Activated CD4-positive, alpha-beta T cell treated with anti-CD3 and anti-CD28 coated beads for 4 hours (primary cell): ENCODE data around the gene CSPG4.
"Not testable (repeated sequence)": the region's sequence is repeated elsewhere in the genome, so short reads cannot be mapped to it uniquely, and the experiment has no call there.

Source experiments
- DNase-seq, 2 donors: peaks; one replicate each; pipeline ENCODE4 v3.0.0-alpha.2; 2020

CSPG4 gene

GRCh38 chr15:75703440-75704262 is 9.0 kb downstream of the CSPG4 start:
- DNase-seq, result not testable (repeated sequence)

DNA sequence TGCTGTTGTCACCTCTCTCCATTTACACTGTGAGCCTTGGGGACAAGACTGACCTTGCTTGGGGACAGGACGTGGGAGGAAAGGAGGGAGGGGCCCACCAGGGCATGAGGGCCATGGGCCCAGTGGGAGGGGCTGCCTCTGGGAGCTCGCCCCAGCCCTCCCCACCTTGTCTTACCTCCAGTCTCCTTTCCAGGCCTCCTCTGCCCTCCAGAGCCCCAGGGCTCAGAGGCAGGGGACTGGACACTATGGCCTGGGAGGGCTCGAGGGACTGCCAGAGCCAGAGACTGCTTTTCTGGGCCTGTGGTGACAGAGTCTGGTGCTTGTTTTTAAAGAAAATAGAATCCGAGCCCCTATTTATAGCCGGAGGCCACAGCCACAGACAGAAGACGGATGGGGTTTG is 10.2 kb downstream of the CSPG4 start:
- no peak for DNase-seq

DNA sequence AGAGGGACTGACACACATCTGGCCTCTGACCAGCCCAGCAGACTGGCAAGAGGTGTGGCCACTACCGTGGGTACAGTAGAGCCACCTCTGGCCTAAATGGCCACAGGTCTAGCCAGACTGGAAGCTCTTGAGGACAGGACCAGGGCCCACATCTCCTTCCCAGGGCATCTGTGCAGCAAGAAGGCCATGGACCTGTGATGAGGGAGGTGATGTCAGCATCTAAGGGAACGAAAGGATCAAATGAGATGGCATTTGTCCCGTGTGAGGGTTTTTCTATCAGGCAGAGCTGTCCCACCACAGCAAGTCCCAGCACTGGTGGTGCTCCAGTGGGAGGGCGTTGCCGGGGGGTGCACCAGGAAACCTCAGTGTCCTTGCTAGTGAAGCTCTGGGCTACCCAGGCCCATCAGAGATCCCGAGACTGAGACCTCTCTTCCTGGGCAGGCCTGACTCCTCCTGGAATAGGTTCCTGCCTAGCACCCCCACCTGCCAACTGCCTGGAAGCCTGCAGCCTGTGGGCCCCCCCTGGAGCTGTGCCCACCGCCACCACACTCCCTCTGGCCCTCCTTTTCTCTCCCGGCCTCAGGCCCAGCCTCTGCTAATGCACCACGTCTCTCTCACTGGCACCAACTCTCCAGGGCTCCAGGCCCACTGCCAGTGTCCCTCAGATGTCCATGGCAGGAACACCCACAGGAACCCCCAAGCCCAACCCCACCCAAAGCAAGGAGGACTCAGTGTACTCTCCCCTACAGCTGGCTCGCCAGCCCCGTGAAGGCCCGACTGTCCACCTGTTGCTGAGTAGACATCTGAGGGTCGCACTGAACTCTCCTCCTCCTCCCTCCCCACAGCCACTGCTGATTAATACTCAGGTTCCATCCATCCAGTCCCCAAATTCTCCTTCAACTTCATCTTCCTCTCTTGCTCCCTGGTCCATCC is 11.3 kb downstream of the CSPG4 start:
- not testable (repeated sequence) for DNase-seq

GRCh38 chr15:75699961-75700874 is 12.4 kb downstream of the CSPG4 start:
- DNase-seq, result not testable (repeated sequence)

DNA sequence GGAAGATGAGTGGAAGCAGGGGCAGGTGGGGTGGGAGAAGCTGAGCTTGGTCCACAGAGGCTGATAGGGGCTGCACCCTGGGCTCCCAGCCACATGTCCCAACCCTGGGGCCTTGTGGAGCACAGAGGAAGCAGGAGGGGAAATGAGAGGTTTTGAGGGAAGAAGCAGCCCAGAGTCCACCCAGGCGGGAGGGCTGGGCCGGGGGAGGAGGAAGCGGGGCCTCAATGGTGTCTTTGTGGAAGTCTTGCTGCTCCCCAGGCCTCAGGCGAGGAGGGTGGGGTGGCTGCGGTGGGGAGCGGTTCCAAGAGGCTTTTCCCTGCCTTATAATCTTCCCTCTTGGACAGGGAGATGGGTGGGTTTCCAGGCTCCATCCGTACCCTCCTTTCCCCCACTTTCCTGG is 13.1 kb downstream of the CSPG4 start:
- not testable (repeated sequence) for DNase-seq

DNA sequence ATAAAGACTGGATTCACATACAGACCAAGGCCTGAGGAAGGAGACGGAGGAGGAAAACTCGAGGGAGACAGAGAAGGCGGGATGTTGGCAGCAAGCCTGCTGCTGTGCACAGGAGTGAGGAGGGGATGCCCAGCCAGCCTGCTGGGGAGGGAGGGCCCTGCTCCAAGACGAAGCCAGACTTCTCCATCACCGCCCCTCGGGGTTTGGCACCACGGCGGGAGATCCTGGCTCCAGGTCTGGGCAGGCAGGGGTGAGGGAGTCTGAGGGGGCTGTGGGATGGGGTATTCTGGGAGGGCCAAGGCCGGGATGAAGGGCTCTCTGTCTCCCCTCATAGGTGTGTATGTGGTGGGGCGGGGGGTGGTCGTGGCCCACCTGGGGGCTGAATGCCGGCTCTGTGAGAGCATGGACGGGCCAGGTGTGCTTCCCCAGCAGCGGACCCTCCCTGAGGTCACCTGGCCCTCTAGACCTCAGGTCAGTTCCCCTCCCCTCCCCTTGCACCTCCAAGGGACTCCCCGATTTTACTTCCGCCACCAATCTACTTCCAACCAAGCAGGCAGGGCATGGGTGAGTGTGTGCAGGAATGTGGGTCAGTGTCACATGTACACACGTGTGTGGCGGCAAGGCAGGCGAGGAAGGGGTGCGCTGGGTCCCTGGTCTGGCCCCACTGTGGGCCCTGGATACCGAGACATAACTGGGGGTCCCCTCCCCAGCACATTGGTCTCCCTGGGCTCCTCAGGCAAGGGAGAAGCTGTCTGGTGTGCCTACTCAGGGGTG is 14.5 kb downstream of the CSPG4 start:
- DNase-seq, result not testable (repeated sequence)

DNA sequence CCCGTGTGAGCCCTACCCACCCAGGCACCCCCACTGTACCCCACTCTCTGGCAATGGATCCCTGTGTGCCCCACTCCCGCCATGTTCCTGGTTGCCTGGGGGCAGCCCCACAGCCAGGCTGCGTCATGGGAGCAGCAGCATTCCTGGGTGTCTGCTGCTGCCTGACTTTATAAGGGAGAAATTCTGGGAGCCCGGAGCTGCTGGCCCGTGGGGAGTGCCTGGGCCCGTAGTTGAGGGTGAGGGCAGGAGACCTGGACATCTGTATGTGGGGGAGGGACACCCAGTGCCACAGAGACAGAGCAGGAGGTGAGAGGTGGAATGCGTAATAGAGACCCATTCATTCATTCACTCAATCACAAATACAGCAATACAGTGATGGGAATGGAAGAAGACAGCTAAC is 15.1 kb downstream of the CSPG4 start:
- no peak for DNase-seq

DNA sequence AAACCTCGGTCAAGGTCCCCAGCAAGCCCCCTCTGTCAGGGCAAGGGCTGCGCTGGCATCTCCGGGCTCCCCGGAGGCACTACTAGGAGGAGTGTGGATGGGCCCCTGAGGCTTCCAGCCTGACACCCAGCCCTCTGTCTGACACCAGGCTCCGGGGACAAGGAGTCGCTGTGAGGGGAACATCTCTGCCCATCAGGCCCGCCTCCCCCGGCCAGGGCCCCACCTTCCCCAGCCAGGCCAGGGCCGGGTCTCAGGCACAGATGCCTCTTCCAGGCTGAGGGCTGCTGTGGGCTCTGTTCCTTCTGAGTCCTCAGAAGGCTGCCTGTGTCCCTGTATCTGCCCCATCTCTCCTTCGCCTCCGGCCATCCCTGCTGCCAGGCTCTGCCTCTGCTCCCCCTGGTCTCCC is 15.8 kb downstream of the CSPG4 start:
- no peak for DNase-seq

DNA sequence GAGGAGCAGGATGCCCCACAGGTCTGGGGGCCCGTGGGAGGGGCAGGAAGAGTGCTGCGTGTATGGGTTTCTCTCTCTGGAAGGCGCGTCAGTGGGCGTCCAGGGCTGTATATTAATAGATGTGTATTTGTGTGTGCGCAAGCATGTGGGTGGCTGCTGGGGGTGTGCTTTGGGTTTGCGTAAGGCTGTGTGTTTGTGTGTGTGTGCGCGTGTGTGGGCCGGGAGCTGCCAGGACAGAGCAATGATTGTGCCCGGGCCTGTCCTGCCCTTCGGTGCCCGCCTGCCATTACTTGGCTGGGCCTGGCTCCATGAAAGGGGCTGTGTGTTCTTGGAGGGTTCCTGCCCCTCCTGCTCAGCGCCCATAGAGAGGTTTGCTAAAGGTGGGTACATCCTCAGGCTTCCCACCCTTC is 16.3 kb downstream of the CSPG4 start:
- no peak for DNase-seq

- DNase-seq, result no peak
These were observed 16.9 kb downstream of the CSPG4 start for GRCh38 chr15:75695634-75696310.

GRCh38 chr15:75695220-75695619 is 17.4 kb downstream of the CSPG4 start:
- DNase-seq, result no peak

DNA sequence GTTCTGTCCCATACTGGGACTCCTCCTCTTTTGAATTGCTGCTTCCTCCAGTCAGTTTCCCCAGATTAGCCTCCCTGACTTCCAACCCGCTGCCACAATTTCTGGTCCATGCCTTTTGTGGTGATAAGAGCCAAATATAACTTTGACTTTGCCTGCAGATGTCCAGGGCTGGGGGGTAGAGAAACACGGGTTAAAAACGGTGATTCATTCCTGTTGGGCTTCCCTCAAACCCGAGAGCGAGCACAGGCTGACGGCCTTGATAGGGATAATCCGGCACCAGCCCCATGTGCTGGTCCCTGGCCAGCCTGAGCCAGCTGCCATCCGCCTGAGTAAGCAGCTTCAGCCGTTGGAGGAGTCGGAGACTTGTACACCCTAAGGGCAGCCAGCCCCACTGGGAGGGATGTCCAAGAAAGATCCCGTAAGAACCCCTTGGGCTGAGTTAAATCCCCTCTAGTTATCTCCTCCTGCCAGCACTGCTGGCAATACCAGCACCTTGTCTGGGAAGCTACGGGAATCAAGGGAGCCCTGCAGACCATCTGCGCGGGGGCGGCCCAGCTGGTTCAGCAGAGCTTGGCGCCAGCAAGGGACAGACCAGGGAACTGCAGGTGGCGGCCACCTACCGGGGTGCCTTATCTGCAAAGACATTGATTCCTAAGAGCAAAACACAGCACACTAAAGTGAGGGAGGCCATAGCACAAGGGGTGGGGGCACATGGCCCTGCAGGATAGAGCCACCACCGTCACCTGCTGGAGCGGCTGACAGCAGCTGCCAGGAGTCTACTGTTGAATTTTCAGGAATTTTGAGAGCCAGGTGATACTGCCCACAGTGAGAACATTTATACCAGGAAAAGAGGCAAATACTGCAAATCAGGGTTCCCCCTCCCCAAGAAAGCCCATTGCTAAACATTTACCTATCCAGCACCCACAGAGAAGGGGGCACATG is 18.1 kb downstream of the CSPG4 start:
- DNase-seq, result no peak

GRCh38 chr15:75693501-75694240 is 19.0 kb downstream of the CSPG4 start:
- no peak for DNase-seq

- not testable (repeated sequence) for DNase-seq
These were observed 19.6 kb downstream of the CSPG4 start for GRCh38 chr15:75693028-75693427.

GRCh38 chr15:75692311-75692710 is 20.3 kb downstream of the CSPG4 start:
- DNase-seq, result not testable (repeated sequence)

DNA sequence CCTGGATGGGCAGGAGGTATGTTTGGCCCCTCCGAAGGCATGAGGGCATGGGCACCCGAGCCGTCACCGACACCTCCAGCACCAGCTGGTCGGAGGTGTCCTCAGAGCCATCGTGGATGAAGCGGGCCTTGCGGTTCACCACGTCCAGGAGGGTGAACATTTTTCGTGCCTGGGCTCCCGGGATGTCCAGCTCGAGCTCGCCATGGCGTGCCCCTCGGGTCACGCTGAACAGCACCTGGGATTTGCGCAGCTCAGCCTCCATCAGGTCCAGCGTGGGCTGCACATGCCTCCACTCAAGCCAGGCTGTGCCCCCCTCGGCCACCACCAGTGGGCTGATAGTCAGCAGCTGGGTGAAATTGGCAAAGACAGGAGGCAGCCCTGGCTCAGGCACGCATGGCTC is 23.2 kb downstream of the CSPG4 start:
- not testable (repeated sequence) for DNase-seq

GRCh38 chr15:75688831-75689230 is 23.8 kb downstream of the CSPG4 start:
- DNase-seq, result no peak

- no peak for DNase-seq
These were observed 24.4 kb downstream of the CSPG4 start for GRCh38 chr15:75688278-75688557.

DNA sequence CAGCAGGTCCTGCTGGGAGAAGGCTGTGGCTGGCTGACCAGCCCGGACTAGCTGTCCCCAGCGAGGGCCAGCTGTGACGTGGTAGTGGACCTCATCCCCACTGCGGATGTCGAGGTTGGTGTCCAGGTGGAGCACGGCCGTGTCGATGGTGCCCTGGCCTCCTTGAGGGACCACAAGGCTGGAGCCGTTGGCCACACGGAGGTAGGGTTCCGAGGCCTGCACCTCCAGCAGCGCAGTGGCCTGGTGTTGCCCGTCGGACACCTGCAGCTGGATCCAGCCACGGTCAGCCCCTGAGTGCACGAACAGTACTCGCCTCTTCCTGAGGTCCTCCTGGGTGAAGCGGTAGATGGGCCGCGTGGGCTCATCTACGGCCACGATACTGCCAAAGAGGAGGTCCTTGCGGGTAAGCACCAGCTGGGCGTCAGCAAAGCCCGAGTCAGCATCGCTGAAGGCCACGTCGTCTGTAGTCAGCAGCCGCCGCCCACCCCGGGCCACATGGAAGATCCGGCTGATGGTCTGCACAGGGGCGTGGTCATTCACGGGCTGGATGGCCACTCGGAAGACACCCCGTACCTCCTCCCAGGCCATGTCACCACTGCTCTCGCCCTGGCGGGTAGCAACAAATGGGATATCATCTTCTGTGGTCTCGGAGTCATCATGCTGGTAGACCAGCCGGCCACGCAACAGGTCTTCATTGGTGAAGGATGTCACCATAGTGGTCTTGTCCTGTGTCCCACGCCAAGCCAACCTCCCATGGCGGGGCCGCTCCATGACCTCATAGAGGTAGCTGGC is 25.0 kb downstream of the CSPG4 start:
- DNase-seq, result no peak
